ENCODE measurements around the gene MGAM2.

Gene MGAM2

GRCh38 chr7:142161921-142162320, 50.4 kb downstream of the MGAM2 start:
- Histone ChIP-seq H3K36me3 (no peaks in the 10 kb centered on the region), H3K27ac (no peak overlapping the region), H3K9me3 (no peaks in the 10 kb centered on the region), H3K4me3 (no peak overlapping the region), H3K27me3 (no peaks in the 10 kb centered on the region), H3K4me1 (no peaks in the 10 kb centered on the region)
- intact Hi-C loops (cut with DNase I; ENCODE audit: low total_unique reads), result no loop called here
- DNase-seq, result no peak
- TF ChIP-seq CTCF (IDR thresholded peaks at IDR 0.05), result no peak

GRCh38 chr7:142168746-142169145, 57.2 kb downstream of the MGAM2 start:
- intact Hi-C loops (cut with DNase I; ENCODE audit: low total_unique reads), result no loop called here
- Histone ChIP-seq H3K9me3 (no peaks in the 10 kb centered on the region), H3K4me3 (no peak overlapping the region), H3K27ac (no peak overlapping the region), H3K4me1 (no peaks in the 10 kb centered on the region), H3K27me3 (no peaks in the 10 kb centered on the region), H3K36me3 (no peaks in the 10 kb centered on the region)
- no peak for DNase-seq
- TF ChIP-seq CTCF (IDR thresholded peaks at IDR 0.05), result no peak

- Histone ChIP-seq H3K4me3 (no peak overlapping the region), H3K4me1 (no peaks in the 10 kb centered on the region), H3K27me3 (no peaks in the 10 kb centered on the region), H3K27ac (no peak overlapping the region), H3K36me3 (no peaks in the 10 kb centered on the region), H3K9me3 (no peaks in the 10 kb centered on the region)
- no peak for TF ChIP-seq CTCF (IDR thresholded peaks at IDR 0.05)
- no peak for DNase-seq
- intact Hi-C loops (cut with DNase I; ENCODE audit: low total_unique reads), result no loop called here
Observed at GRCh38 chr7:142172932-142173331, 61.4 kb downstream of the MGAM2 start.

- no peak overlapping the region for H3K4me3 ChIP-seq
- intact Hi-C loops (cut with DNase I; ENCODE audit: low total_unique reads), result no loop called here
- no peak for TF ChIP-seq CTCF (IDR thresholded peaks at IDR 0.05)
- no peaks in the 10 kb centered on the region for H3K36me3 ChIP-seq
- no peak for DNase-seq
- no peak overlapping the region for H3K27ac ChIP-seq
- no peaks in the 10 kb centered on the region for H3K4me1 ChIP-seq
- no peaks in the 10 kb centered on the region for H3K9me3 ChIP-seq
- H3K27me3 ChIP-seq, result no peaks in the 10 kb centered on the region
Observed at GRCh38 chr7:142174441-142174840, 62.9 kb downstream of the MGAM2 start.

GRCh38 chr7:142175594-142175993, 64.1 kb downstream of the MGAM2 start:
- H3K27me3 ChIP-seq, result no peaks in the 10 kb centered on the region
- no peak for DNase-seq
- H3K36me3 ChIP-seq, result no peaks in the 10 kb centered on the region
- intact Hi-C loops (cut with DNase I; ENCODE audit: low total_unique reads), result no loop called here
- H3K27ac ChIP-seq, result no peak overlapping the region
- TF ChIP-seq CTCF (IDR thresholded peaks at IDR 0.05), result no peak
- no peaks in the 10 kb centered on the region for H3K9me3 ChIP-seq
- no peaks in the 10 kb centered on the region for H3K4me1 ChIP-seq
- H3K4me3 ChIP-seq, result no peak overlapping the region

GRCh38 chr7:142176901-142177300, 65.4 kb downstream of the MGAM2 start:
- no peaks in the 10 kb centered on the region for H3K27me3 ChIP-seq
- no peak overlapping the region for H3K27ac ChIP-seq
- DNase-seq, result no peak
- H3K9me3 ChIP-seq, result no peaks in the 10 kb centered on the region
- intact Hi-C loops (cut with DNase I; ENCODE audit: low total_unique reads), result no loop called here
- no peak for TF ChIP-seq CTCF (IDR thresholded peaks at IDR 0.05)
- H3K4me1 ChIP-seq, result no peaks in the 10 kb centered on the region
- no peak overlapping the region for H3K4me3 ChIP-seq
- no peaks in the 10 kb centered on the region for H3K36me3 ChIP-seq
